GM21786 (cell line): ENCODE results near the gene SLC7A5.
"Not testable (repeated sequence)": the region's sequence is repeated elsewhere in the genome, so short reads cannot be mapped to it uniquely, and the experiment has no call there.

Experiments used
- ATAC-seq: cut with Tn5 transposase; IDR thresholded peaks from one replicate; pipeline ENCODE4 v1.9.1; 2021; ENCODE audit not compliant: unreplicated experiment

SLC7A5 gene

GRCh38 chr16:87802670-87803069, 66.6 kb downstream of the SLC7A5 start:
- ATAC-seq: no peak

DNA sequence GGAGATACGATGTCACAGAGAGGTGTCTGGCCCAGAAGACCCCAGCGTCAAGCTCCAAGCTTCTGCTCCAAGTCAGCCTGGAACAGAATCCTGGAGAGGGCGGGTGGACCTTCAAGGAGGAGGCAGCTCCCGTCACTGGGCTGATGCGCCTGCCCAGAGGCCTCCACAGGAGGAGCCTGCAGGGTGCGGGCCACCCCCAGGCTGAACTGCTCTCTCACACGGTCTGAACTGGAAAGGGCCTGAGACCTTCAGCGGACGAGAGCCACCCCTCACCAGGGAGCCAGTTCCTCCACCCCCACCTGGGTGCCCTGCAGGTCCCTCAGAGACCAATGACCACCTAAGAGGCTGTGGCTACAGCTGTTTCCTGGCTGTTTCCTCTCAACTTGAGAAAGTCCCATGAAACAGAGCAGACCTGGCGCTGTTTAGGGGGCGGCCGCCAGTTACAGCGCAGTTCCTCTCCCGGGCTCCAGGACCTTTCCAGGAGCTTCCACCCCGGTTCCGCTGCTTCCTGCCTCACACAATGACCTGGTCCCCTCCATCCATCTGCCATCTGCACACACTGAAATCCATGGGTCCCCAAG, 67.5 kb downstream of the SLC7A5 start:
- no peak for ATAC-seq

GRCh38 chr16:87800497-87800896, 68.8 kb downstream of the SLC7A5 start:
- no peak for ATAC-seq

- no peak for ATAC-seq
These were observed 74.0 kb downstream of the SLC7A5 start for GRCh38 chr16:87795336-87795735.

GRCh38 chr16:87794485-87795078, 74.7 kb downstream of the SLC7A5 start:
- ATAC-seq: no peak

DNA sequence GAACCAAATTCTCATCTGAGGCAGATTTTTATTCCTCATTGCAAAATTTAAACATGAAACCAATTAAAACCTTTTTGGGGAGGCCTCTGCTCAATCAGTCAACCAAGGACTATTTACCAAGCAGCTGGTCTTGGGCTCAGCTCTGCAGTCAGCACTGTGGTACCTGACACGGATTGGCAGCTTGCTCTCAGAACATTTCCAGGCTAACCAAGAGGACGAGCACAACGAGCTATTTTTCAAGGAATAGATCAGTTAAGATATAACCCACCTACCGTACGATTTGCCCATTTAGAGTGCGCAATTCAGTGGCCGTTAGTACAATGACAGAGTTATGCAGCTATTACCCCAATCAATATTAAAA, 77.1 kb downstream of the SLC7A5 start:
- ATAC-seq: no peak

DNA sequence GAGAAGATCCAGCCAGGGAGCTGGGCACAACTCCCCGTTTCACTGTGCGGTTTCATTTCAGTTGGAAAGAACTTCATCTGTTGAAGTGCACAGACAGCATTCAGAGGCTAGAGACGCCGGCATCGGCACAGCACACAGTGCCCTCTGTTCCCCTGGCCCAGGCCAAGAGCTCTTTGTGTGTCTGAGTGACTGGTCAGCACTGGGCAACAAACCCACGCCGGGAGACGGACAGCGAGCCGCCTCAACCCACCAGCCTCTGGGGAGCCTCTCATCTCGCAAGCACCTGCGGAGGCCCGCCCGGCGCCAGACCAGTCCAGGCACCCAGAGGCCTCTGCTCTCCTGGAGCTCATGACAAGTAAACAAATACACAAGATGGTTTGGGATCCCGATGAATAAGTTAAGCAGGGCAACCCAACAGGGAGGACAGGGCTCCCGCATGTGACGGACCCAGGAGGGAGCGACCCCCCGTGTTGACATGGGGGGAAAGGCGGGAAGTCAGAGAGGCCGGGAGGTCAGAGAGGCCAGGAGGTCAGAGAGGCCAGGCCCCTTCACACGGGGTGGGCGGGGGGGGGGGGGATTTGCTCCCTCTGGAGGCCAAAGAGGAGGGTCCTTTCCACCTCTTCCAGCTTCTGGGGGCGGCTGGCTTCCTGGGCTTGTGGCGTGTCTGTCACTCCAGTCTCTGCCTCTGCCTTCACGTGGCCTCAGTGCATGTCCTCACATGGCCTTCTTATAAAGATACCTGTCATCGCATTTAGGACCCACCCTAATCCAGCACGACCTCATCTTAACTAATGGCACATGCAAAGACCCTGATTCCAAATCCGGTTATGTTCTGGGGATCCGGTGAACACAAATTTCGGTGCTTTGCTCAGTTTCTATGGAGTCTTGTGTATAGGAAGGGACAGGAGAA, 77.8 kb downstream of the SLC7A5 start:
- ATAC-seq: no peak

- ATAC-seq: no peak
These were observed 78.8 kb downstream of the SLC7A5 start for GRCh38 chr16:87790292-87791100.

GRCh38 chr16:87789437-87790291, 79.6 kb downstream of the SLC7A5 start:
- ATAC-seq: no peak

DNA sequence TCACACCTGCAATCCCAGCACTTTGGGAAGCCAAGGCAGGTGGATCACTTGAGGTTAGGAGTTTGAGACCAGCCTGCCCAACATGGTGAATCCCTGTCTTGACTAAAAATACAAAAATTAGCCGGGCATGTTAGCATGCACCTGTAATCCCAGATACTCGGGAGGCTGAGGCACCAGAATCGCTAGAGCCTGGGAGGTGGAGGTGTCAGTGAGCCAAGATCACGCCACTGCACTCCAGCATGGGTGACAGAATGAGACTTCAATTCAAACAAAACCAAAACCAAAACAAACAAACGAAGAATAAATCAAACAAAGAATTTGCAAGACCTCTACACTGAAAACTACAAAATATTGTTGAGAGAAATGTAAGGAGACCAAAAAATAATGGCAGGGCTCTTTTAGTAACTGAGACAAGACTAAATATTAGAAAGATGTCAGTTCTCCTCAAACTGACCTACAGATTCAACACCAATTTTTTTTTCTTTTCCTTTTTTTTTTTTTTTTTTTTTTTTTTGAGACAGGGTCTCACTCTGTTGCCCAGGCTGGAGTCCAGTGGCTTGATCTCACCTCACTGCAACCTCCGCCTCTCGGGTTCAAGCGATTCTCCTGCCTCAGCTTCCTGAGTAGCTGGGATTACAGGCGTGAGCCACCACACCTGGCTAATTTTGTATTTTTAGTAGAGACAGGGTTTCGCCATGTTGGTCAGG, 80.4 kb downstream of the SLC7A5 start:
- ATAC-seq: not testable (repeated sequence)

DNA sequence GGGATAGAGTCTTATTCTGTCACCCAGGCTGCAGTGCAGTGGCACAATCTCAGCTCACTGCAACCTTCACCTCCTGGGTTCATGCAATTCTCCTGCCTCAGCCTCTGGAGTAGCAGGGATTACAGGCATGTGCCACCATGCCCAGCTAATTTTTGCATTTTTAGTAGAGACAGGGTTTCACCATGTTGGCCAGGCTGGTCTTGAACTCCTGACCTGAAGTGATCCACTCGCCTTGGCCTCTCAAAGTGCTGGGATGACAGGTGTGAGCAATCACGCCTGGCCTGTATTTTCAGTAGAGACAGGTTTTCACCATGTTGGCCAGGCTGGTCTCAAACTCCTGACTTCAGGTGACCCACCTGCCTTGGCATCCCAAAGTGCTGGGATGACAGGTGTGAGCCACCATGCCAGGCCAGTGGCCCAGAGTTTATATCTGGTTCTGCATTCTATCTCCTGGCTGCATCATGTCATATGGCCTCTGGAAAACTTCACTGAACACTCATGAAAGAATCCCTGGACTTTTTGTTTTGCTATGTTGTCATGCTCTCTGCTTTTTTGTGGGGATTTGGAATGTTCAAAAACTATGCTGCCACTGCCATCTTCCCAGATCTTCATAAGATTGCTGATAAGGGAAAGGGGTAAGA, 81.7 kb downstream of the SLC7A5 start:
- not testable (repeated sequence) for ATAC-seq

- ATAC-seq: no peak
These were observed 84.5 kb downstream of the SLC7A5 start for GRCh38 chr16:87784812-87785211.

GRCh38 chr16:87782033-87782432, 87.3 kb downstream of the SLC7A5 start:
- no peak for ATAC-seq

GRCh38 chr16:87780385-87780989, 88.8 kb downstream of the SLC7A5 start:
- ATAC-seq: no peak
